HuH-7.5 (cell line): ENCODE results near the gene MT1M.
"Not testable (repeated sequence)": the region's sequence is repeated elsewhere in the genome, so short reads cannot be mapped to it uniquely, and the experiment has no call there.

Experiments used
- DNase-seq: peaks from one replicate; pipeline ENCODE4 v3.0.0; 2011; ENCODE audit warnings: low spot score

The MT1M gene

GRCh38 chr16:56608876-56609462 is 23.5 kb upstream of the MT1M start:
- no peak for DNase-seq

GRCh38 chr16:56609463-56609921 is 23.0 kb upstream of the MT1M start:
- DNase-seq, result no peak

DNA sequence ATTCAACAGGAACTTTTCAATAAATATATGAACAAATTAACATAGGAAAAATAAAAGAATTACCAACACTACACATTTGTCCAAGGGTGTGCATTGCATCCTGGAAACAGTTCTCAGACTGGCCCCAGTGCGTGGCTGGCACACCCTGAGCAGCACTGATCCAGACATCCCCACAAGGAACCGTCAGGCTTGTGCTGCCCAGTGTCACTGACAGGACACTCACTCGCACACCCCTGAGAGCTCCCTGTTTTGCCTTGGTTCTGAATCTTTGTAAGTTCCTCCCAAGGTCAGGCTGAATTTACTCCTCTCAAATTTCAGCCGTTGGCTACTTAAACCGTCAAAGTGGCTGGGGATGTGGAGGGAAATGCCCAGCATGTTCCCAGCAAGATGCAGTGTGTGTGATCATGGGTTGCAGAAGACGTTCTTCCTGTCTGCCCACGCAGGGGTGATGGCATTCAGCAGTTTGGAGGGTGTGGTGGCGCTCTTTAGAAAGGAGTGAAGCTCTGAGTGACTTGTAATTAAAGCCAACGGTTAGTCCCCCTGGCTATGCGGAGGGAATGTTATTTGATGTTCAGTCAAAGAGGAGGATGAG is 22.3 kb upstream of the MT1M start:
- no peak for DNase-seq

- DNase-seq, result no peak
Observed at GRCh38 chr16:56610609-56611111, 21.8 kb upstream of the MT1M start.

DNA sequence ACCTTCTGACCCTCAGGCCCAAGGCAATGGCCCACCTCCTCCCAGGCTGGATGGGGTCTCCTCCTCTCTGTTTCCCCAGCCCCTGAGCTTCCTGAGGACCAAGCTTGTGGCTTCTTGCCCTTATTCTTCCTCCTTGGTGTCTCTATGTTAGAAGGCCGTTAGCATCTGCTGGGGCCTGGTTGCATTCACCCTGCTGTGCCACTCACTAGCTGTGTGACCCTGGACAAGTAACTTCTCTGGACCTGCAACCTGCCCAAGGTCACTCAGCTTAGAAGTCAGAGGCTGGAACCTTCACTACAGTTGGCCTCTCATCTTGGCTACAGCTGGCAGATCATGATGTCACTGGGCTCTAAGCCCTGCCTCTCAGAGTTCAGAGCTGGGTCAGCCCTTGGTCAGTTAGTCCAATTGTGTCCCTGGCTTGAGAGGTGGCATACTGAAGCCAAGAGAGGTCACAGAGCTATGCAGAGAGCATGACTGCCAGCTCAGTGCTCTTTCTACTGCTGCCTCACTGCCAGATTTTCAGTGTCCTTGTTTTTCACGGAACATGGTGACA is 21.1 kb upstream of the MT1M start:
- no peak for DNase-seq

DNA sequence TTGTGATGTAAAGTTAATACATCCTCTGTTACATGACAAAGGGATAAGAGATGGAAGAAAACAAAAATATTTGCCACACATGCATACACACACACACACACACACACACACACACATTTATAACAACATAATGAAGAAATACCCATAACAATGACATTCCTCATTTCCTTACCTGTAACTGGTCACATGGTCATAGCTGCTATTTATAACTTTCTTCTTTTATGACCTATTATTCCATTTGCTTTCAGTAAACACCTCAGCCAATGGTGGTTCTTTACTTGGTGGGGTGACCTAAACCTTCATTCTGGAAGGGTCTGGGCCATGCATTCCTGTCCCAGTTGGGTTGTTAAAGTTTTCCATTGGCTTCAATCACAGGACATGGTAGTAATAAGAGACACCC is 18.8 kb upstream of the MT1M start:
- no peak for DNase-seq

GRCh38 chr16:56614549-56614991 is 17.9 kb upstream of the MT1M start:
- no peak for DNase-seq

DNA sequence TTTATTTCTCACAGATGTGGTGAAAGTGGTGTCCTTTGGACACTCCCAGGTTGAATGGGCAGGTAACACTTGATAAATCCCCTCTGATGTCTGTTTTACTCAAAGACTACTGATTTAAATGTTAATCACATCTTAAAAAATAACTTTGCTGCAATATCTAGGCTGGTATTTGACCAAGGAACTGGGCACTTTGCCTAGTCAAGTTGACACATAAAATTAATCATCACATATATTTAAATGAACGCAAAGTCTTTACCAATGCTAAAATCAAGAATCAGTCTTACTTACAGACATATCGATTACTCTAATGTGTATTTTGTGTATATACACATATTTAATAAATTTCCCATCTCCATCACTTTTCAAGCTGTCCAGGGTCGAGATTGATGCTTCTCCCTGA is 17.1 kb upstream of the MT1M start:
- DNase-seq, result no peak

GRCh38 chr16:56616608-56617211 is 15.7 kb upstream of the MT1M start:
- no peak for DNase-seq

GRCh38 chr16:56617212-56618085 is 15.0 kb upstream of the MT1M start:
- no peak for DNase-seq

DNA sequence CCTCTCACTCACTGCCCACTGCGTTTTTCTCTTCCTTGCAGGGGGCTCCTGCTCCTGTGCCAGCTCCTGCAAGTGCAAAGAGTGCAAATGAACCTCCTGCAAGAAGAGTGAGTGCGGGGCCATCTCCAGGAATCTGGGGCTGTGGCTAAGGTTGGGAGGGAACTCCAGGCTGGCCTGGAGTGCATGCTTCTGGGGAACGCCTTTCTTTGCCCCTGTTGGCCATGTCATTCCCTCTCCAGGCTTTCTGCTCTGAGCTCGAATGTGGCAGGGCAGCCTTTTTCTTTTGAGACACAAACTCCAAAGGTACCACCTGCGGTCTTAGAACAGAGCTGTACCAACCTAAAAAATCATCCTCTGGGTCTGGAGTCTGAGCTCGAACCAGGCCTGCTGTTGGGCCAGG is 14.3 kb upstream of the MT1M start:
- DNase-seq, result no peak

GRCh38 chr16:56620339-56620897 is 12.0 kb upstream of the MT1M start:
- DNase-seq, result no peak

- not testable (repeated sequence) for DNase-seq
Observed at GRCh38 chr16:56621665-56622445, 10.6 kb upstream of the MT1M start.

GRCh38 chr16:56623184-56623583 is 9.3 kb upstream of the MT1M start:
- not testable (repeated sequence) for DNase-seq

- no peak for DNase-seq
Observed at GRCh38 chr16:56623637-56624036, 8.8 kb upstream of the MT1M start.

GRCh38 chr16:56625140-56625942 is 7.1 kb upstream of the MT1M start, which contains the start of gene MT1E:
Gene MT1E, plus strand, starts transcription at chr16:56625781. Its CDS starts 71 bp downstream, at chr16:56625852.
- DNase-seq, result peak; percentile 59

DNA sequence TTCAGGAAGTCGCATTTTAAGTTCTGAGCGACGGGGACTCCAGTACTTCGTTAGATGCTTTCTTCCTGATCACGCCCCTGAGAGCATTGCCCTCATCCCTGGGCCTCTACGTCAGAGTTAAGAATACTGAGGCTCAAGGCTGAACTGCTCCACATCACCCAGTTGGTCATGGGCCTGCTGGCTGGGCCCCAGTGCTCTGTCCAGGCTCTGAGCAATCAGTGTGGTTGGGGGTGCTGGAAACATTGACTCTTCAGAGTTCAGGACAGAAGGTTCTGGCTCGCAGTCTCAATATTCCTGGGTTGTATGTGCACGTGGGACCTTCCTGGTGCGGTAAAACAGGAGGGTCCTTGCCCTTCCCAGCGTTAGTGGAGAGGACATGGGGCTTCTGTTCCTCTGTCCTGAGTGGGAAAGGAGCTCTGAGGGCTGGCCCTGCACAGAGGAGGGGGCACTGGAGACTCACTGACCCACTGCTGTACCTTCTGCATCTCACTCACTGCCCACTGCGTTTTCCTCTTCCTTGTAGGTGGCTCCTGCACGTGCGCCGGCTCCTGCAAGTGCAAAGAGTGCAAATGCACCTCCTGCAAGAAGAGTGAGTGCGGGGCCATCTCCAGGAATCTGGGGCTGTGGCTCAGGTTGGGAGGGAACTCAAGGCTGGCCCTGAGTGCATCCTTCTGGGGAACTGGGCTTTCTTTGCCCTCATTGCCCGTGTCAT is 6.4 kb upstream of the MT1M start:
- DNase-seq, result no peak

DNA sequence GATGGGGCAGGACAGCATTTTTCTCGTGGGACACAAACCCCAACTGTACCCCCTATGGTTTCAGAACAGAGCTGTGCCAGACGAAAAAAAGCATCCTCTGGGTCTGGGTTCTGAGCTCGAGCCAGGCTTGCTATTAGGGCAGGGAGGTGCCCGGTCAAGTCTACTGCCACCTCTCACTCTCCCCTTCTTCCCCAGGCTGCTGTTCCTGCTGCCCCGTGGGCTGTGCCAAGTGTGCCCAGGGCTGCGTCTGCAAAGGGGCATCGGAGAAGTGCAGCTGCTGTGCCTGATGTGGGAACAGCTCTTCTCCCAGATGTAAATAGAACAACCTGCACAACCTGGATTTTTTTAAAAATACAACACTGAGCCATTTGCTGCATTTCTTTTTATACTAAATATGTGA is 5.8 kb upstream of the MT1M start:
- no peak for DNase-seq
